HG03558 (cell line): ENCODE measurements around the gene HYAL4.
"Not testable (repeated sequence)": the region's sequence is repeated elsewhere in the genome, so short reads cannot be mapped to it uniquely, and the experiment has no call there.

Source experiments
- ATAC-seq: cut with Tn5 transposase; IDR thresholded peaks from one replicate; pipeline ENCODE4 v1.9.1; 2021; ENCODE audit warnings: moderate number of reproducible peaks; ENCODE audit not compliant: unreplicated experiment; ENCODE audit errors: extremely low read depth

The HYAL4 gene

GRCh38 chr7:123844712-123845219 lies at the start of gene HYAL4:
HYAL4 (plus strand) TSS chr7:123845169; CDS start chr7:123868274, 23,105 bp downstream.
- ATAC-seq, result no peak

GRCh38 chr7:123795917-123796316 lies 49.1 kb upstream of the HYAL4 start:
- ATAC-seq, result no peak

- ATAC-seq, result no peak
Measured at GRCh38 chr7:123796568-123796967, 48.4 kb upstream of the HYAL4 start.

GRCh38 chr7:123797673-123798531 lies 47.1 kb upstream of the HYAL4 start:
- no peak for ATAC-seq

- ATAC-seq, result no peak
Measured at GRCh38 chr7:123798532-123799188, 46.3 kb upstream of the HYAL4 start.

- no peak for ATAC-seq
Measured at GRCh38 chr7:123802249-123802648, 42.7 kb upstream of the HYAL4 start.

GRCh38 chr7:123805287-123805686 lies 39.7 kb upstream of the HYAL4 start:
- no peak for ATAC-seq

GRCh38 chr7:123809471-123809870 lies 35.5 kb upstream of the HYAL4 start:
- no peak for ATAC-seq

GRCh38 chr7:123811056-123811455 lies 33.9 kb upstream of the HYAL4 start:
- ATAC-seq, result no peak

GRCh38 chr7:123816916-123817315 lies 28.1 kb upstream of the HYAL4 start:
- ATAC-seq, result no peak

GRCh38 chr7:123819001-123819400 lies 26.0 kb upstream of the HYAL4 start:
- no peak for ATAC-seq

GRCh38 chr7:123819795-123820194 lies 25.2 kb upstream of the HYAL4 start:
- not testable (repeated sequence) for ATAC-seq

- ATAC-seq, result no peak
Measured at GRCh38 chr7:123820864-123821263, 24.1 kb upstream of the HYAL4 start.

GRCh38 chr7:123821320-123821719 lies 23.6 kb upstream of the HYAL4 start:
- ATAC-seq, result no peak

GRCh38 chr7:123823898-123824753 lies 20.8 kb upstream of the HYAL4 start:
- peak; percentile 88 for ATAC-seq

GRCh38 chr7:123824754-123825067 lies 20.3 kb upstream of the HYAL4 start:
- no peak for ATAC-seq

GRCh38 chr7:123828805-123829204 lies 16.2 kb upstream of the HYAL4 start:
- no peak for ATAC-seq

GRCh38 chr7:123836656-123837055 lies 8.3 kb upstream of the HYAL4 start:
- no peak for ATAC-seq

GRCh38 chr7:123839106-123839505 lies 5.9 kb upstream of the HYAL4 start:
- ATAC-seq, result not testable (repeated sequence)

- not testable (repeated sequence) for ATAC-seq
Measured at GRCh38 chr7:123844142-123844541, 827 bp upstream of the HYAL4 start.

GRCh38 chr7:123845823-123846216 lies 851 bp downstream of the HYAL4 start:
- no peak for ATAC-seq
